Adipose tissue (tissue), 3 donors: ENCODE data around the gene RNF167. TPM values are rescaled to one million over a fixed set of nuclear protein-coding genes. Genes with fewer than 3 reads are reported as not detected.
"Not testable (repeated sequence)": the region's sequence is repeated elsewhere in the genome, so short reads cannot be mapped to it uniquely, and the experiment has no call there.

Experiments
- H3K27ac ChIP-seq: one replicate; pipeline ENCODE4 v1.5.1; 2013; ENCODE audit warnings: low read depth, low read length
- WGBS, 3 donors: extraction: QIAGEN DNeasy Blood & Tissue Kit; methylation state at CpG; one replicate each; pipeline ENCODE4 v1.1.7; 2013; 5-methylcytosine and 5-hydroxymethylcytosine counted together
- polyA plus RNA-seq, 3 donors: library from polyadenylated mRNA; stranded (reverse); fragments of 200-250 nt; gene quantifications; one replicate each; pipeline ENCODE4 v1.2.3, GENCODE V29; 2013
- donor health status: healthy with polysubstance abuse.
- donor health status: Bipolar disorder and iron deficiency.
- donor health status: healthy.

Gene RNF167
- polyA plus RNA-seq, 3 donors: 60.2 to 111 (median 79.2) TPM

- 45 to 62% (median 50%) methylated on average over 37 of the region's 37 CpGs for WGBS, 3 donors
- no peak overlapping the region for H3K27ac ChIP-seq
These were observed 38.9 kb upstream of the RNF167 start for GRCh38 chr17:4901108-4901647.

GRCh38 chr17:4901648-4902344, 38.3 kb upstream of the RNF167 start:
- H3K27ac ChIP-seq: no peak overlapping the region

GRCh38 chr17:4902540-4902939, 37.5 kb upstream of the RNF167 start:
- no peak overlapping the region for H3K27ac ChIP-seq
- 61 to 72% (median 61%) methylated on average over 6 to 8 of the region's 8 CpGs for WGBS, 3 donors

More at GRCh38 chr17:4901648-4902344, 38.3 kb upstream of the RNF167 start:
- 30 to 54% (median 50%) methylated on average over 35 to 48 of the region's 48 CpGs for WGBS, 3 donors

- H3K27ac ChIP-seq: no peak within 1 kb of the TSS
- 11 to 21% (median 13%) methylated on average over 9 to 10 of the region's 10 CpGs for WGBS, 3 donors
These were observed 36.8 kb upstream of the RNF167 start, which contains the start of gene CHRNE for GRCh38 chr17:4903051-4903818. Gene CHRNE, minus strand, starts transcription at chr17:4903098. Its CDS starts 35 bp downstream, at chr17:4903063.

GRCh38 chr17:4906642-4907041, 33.4 kb upstream of the RNF167 start:
- H3K27ac ChIP-seq: not testable (repeated sequence)

GRCh38 chr17:4908301-4908700, 31.8 kb upstream of the RNF167 start:
- 49 to 58% (median 57%) methylated on average over 10 of the region's 10 CpGs for WGBS, 3 donors
- H3K27ac ChIP-seq: no peak overlapping the region

GRCh38 chr17:4908711-4909496, 31.2 kb upstream of the RNF167 start:
- 15 to 22% (median 19%) methylated on average over 16 to 20 of the region's 20 CpGs for WGBS, 3 donors
- no peak overlapping the region for H3K27ac ChIP-seq

GRCh38 chr17:4913994-4914393, 26.1 kb upstream of the RNF167 start:
- no peak overlapping the region for H3K27ac ChIP-seq
- 40 to 85% (median 85%) methylated on average over 1 of the region's 1 CpG for WGBS, 3 donors

- 79 to 91% (median 90%) methylated on average over 4 of the region's 4 CpGs for WGBS, 3 donors
- H3K27ac ChIP-seq: not testable (repeated sequence)
These were observed 25.5 kb upstream of the RNF167 start for GRCh38 chr17:4914551-4914950.

GRCh38 chr17:4919511-4920047, 20.5 kb upstream of the RNF167 start:
- no peak overlapping the region for H3K27ac ChIP-seq
- 68 to 73% (median 73%) methylated on average over 8 of the region's 8 CpGs for WGBS, 3 donors

GRCh38 chr17:4920351-4921048, 19.6 kb upstream of the RNF167 start:
- WGBS, 3 donors: 74 to 81% (median 75%) methylated on average over 10 of the region's 10 CpGs
- no peak overlapping the region for H3K27ac ChIP-seq

- 92 to 95% (median 95%) methylated on average over 4 of the region's 4 CpGs for WGBS, 3 donors
- no peak overlapping the region for H3K27ac ChIP-seq
These were observed 18.7 kb upstream of the RNF167 start for GRCh38 chr17:4921320-4921719.

GRCh38 chr17:4926577-4927335, 13.3 kb upstream of the RNF167 start:
- 83 to 86% (median 84%) methylated on average over 24 of the region's 24 CpGs for WGBS, 3 donors
- H3K27ac ChIP-seq: not testable (repeated sequence)

- no peak overlapping the region for H3K27ac ChIP-seq
- WGBS, 3 donors: 95 to 98% (median 96%) methylated on average over 18 of the region's 18 CpGs
These were observed 11.2 kb upstream of the RNF167 start for GRCh38 chr17:4928881-4929280.

GRCh38 chr17:4931963-4932362, 8.1 kb upstream of the RNF167 start, which contains the start of gene GP1BA:
Gene GP1BA, plus strand, starts transcription at chr17:4932277. Its CDS starts 328 bp downstream, at chr17:4932605.
- WGBS, 3 donors: 53 to 82% (median 53%) methylated on average over 14 of the region's 14 CpGs
- no peak within 1 kb of the TSS for H3K27ac ChIP-seq

- H3K27ac ChIP-seq: no peak overlapping the region
- 79 to 94% (median 92%) methylated on average over 12 of the region's 12 CpGs for WGBS, 3 donors
These were observed 7.3 kb upstream of the RNF167 start for GRCh38 chr17:4932756-4933155.

GRCh38 chr17:4933646-4934045, 6.4 kb upstream of the RNF167 start:
- 69 to 79% (median 76%) methylated on average over 12 to 16 of the region's 16 CpGs for WGBS, 3 donors
- H3K27ac ChIP-seq: no peak overlapping the region
